ENCODE measurements around the gene PNO1.
"Not testable (repeated sequence)": the region's sequence is repeated elsewhere in the genome, so short reads cannot be mapped to it uniquely, and the experiment has no call there.

Gene PNO1

GRCh38 chr2:68158134-68158447, 403 bp downstream of the PNO1 start:
- DNase-seq: no peak

GRCh38 chr2:68163641-68164040, 6.0 kb downstream of the PNO1 start:
- DNase-seq: no peak

GRCh38 chr2:68167186-68167585, 9.5 kb downstream of the PNO1 start:
- DNase-seq: no peak

- DNase-seq: no peak
Measured at GRCh38 chr2:68169308-68169707, 11.6 kb downstream of the PNO1 start.

GRCh38 chr2:68171146-68171545, 13.5 kb downstream of the PNO1 start:
- no peak for DNase-seq

- no peak for DNase-seq
Measured at GRCh38 chr2:68171684-68172083, 14.0 kb downstream of the PNO1 start.

- no peak for DNase-seq
Measured at GRCh38 chr2:68172521-68172920, 14.8 kb downstream of the PNO1 start.

GRCh38 chr2:68172990-68173700, 15.5 kb downstream of the PNO1 start:
- DNase-seq: no peak

- DNase-seq: not testable (repeated sequence)
Measured at GRCh38 chr2:68175210-68175609, 17.5 kb downstream of the PNO1 start.

GRCh38 chr2:68176657-68177056, 19.0 kb downstream of the PNO1 start:
- DNase-seq: no peak

- DNase-seq: no peak
Measured at GRCh38 chr2:68177541-68177940, 19.9 kb downstream of the PNO1 start.

GRCh38 chr2:68178432-68178831, 20.7 kb downstream of the PNO1 start:
- DNase-seq: no peak

GRCh38 chr2:68178954-68179627, 21.4 kb downstream of the PNO1 start:
- no peak for DNase-seq

- no peak for DNase-seq
Measured at GRCh38 chr2:68182902-68183301, 25.2 kb downstream of the PNO1 start.

- peak; percentile 69 for DNase-seq
Measured at GRCh38 chr2:68185541-68186164, 28.0 kb downstream of the PNO1 start.

GRCh38 chr2:68187329-68187728, 29.6 kb downstream of the PNO1 start:
- no peak for DNase-seq

- no peak for DNase-seq
Measured at GRCh38 chr2:68188831-68189230, 31.1 kb downstream of the PNO1 start.

GRCh38 chr2:68189991-68190784, 32.5 kb downstream of the PNO1 start:
- no peak for DNase-seq

- no peak for DNase-seq
Measured at GRCh38 chr2:68190991-68191731, 33.5 kb downstream of the PNO1 start.

GRCh38 chr2:68193144-68193543, 35.5 kb downstream of the PNO1 start:
- no peak for DNase-seq

- DNase-seq: no peak
Measured at GRCh38 chr2:68193787-68194372, 36.2 kb downstream of the PNO1 start.

- DNase-seq: no peak
Measured at GRCh38 chr2:68195096-68195495, 37.4 kb downstream of the PNO1 start.
